ENCODE data around the gene TCF4.

TCF4 gene

DNA sequence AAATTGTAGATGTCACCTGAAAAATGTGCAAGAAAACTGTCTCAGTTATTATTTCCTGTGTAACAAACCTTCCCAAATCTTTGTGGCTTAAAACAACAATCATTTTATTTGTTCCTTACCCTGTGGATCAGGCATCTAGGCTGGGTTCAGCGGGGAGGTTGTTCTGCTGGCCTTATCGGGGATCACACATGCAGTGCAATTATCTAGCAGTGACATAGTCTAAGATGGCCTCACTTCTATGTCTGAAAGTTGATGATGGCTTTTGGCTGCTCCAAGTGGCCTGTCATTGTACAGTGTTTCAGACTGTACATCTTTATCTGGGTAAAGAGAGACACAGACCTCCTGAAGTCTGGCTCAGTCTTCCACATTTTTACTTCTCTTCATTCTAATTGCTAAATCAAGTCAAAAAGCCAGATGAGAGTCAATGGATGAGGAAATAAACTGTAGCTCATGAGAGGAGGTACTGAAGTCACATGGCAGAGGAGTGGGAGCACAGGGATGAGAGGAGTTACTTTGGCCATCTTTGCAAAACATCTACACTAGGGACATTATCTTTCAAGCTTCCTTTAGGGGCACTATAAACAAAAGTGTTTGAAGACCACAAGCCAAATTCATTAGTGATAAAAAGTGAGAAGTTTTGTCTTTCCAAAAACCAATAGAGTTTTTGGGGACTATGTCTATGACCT, 385.6 kb downstream of the TCF4 start:
- H3K4me3 ChIP-seq (ENCODE audit: low read depth, low read length) = no peak overlapping the region
- DNase-seq (ENCODE audit: low read depth) = no peak

DNA sequence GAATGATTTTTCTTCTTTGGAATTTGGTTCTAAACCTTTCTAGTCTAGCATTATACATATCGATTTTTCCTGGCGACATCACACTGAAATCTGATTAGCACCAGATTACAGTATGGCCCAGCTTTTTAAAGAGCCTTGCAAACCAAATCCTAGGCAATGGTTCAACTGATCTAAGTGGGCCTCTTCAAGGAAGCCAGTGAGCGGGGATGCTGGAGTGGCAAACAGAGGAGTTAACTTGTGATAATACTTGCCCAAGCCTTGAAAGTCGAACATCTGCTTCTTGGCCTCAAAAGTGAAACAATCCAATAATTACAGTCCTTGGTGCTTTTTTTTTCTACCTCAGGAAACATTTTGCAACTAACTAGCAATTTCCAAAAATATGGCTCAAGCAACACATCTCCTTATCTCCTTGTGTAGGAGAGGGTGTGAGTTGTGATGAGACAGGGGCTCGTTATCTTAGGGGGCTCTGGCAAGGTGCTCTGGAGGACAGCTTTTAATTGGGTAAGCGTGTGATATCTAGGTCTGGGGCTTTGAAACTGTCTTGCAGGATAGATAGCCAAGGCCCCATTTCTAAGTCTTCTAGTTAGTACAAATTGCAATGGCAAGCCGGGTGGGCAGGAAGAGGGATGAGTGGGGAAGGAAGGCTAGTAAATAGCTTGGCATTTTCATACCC, 388.6 kb downstream of the TCF4 start:
- no peak overlapping the region for H3K4me3 ChIP-seq (ENCODE audit: low read depth, low read length)
- no peak for DNase-seq (ENCODE audit: low read depth)

DNA sequence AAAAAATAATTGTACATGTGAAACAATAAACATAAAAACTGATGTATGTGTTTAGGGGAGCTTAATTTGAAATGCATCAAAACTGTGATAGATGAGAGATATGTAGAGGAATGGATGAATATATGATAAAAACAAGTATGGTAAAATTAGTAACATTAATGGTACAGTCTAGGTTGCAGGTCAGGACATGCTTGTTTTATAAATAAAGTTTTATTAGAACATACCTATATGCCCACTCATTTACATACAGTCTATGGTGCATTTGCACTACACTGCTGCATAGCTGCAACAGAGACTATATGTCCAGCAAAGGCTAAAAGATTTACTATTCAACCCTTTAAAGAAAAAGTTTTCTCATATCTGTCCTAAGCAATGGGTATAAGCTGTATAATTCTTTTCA, 392.1 kb downstream of the TCF4 start:
- no peak for DNase-seq (ENCODE audit: low read depth)
- no peak overlapping the region for H3K4me3 ChIP-seq (ENCODE audit: low read depth, low read length)

DNA sequence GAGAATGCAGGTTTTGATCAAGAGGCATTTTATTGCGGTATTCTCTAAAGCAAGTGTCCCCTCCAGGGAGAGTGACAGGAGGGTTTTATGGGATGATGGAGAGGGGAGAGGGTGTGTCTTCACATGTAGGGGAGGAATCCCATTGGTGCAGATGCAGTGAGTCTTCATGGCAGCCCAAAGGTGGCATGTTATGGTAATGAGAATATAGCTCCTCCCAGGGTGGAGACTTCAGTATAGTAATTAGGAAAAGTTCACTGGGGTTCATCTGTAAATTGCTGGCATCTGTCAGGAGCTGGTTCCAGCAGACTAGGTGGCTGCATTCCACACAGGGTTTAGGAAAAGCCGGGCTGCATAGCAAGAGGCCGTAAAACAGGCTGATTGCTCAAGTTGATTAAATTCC, 398.0 kb downstream of the TCF4 start:
- no peak overlapping the region for H3K4me3 ChIP-seq (ENCODE audit: low read depth, low read length)
- DNase-seq (ENCODE audit: low read depth) = no peak

DNA sequence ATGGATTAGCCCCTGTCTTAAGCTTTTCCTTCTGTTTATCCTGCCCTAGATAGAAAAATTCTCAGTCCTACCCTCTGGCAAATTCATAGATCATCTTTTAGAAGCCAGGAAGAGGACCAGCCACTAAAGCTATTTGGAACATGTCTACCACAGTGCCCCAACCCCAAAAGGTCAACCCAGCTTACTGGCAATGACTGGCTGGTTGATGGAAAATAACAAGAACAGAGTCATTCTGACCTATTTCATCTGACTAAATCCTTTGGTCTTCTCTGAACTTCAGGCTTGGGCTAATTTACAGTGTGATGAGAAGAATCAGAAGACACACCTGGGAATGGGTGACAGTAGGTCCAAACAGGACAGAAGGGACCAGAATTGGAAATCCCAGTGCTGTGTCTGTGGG, 401.4 kb downstream of the TCF4 start:
- DNase-seq (ENCODE audit: low read depth) = no peak
- H3K4me3 ChIP-seq (ENCODE audit: low read depth, low read length) = no peak overlapping the region

DNA sequence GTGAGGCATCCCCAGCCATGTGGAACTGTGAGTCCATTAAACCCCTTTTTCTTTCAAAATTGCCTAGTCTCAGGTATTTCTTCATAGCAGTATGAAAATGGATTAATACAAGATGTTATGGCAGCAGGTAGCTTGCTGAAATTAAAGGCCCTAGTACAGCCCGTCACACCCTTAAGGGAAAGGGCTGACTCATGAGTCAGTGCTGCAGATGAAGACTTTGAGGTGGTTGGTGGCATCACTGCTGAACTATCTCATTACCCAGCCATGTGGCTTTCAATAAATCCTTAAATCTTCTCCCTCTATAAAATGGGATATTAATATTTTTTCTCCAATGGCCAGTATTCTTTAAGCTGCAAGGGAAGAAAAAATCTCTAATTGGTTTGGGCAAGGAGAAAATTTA, 402.6 kb downstream of the TCF4 start:
- no peak for DNase-seq (ENCODE audit: low read depth)

DNA sequence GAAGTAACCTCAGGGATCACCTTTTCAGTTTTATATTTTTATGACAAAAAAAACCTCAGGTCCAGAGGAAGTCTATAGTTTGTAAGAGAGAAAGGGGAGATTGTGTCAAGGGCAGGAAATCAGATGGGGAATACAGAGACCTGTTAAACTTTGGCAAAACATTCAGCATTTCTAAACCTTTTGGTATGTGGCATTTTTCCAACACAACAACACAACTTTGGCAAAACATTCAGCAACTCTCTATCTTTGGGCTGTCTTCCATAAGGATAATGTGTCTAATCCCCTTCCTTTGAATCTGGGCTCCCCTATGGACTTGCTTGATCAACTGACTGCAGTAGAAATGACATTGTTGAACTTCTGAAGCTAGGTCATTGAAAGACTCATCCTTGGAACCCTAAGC, 408.2 kb downstream of the TCF4 start:
- DNase-seq (ENCODE audit: low read depth) = no peak
- H3K4me3 ChIP-seq (ENCODE audit: low read depth, low read length) = no peak overlapping the region

More for the DNA sequence above, 402.6 kb downstream of the TCF4 start:
- no peak overlapping the region for H3K4me3 ChIP-seq (ENCODE audit: low read depth, low read length)

DNA sequence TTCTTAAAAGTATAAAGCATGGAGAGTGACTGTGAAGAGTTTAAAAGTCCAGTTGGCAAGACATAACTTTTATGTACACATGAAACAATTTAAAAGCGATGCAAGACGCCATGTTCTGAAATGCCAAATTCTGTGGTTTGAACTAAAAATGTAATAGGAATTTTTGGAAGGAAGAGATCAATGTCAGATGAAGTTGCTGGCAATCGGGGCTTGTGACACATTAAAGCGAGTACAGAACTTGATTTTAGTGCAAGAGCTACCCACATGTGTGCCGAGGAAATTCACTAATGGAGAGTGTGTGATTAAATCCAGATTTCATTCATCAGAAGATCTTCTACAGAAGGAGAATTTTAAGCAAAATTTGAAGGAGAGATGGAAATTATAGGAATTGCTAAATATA, 408.6 kb downstream of the TCF4 start:
- DNase-seq (ENCODE audit: low read depth) = no peak
- H3K4me3 ChIP-seq (ENCODE audit: low read depth, low read length) = no peak overlapping the region

DNA sequence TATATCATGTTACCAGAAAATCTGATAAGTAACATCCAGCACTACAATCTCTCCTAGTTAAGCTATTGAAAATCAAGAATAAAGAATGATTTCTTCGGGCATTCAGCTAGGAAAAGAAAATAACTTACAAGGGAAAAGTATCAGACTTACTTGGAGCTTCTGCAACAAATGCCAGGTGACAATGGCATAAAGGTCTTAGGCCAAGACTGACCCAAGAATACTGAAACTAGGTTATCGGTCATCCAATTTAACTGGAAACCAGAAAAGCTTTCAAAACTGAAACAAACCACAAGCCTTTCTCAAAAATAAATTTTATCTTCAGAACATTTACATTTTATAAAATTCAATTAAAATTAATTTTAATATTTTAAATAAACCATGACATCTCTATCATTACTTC, 414.7 kb downstream of the TCF4 start:
- no peak for DNase-seq (ENCODE audit: low read depth)
- H3K4me3 ChIP-seq (ENCODE audit: low read depth, low read length) = no peak overlapping the region

Measured in skeletal muscle cell (primary cell).